Activated T-cell treated with anti-CD3 and anti-CD28 coated beads, Interleukin-2, amount 50 U/mL, for 4 hours (primary cell): ENCODE data around the gene WDTC1. TPM values are rescaled to one million over a fixed set of nuclear protein-coding genes. Genes with fewer than 3 reads are reported as not detected.

Experiments
- ATAC-seq, 2 donors: fragments of 200-7000 bp; cut with Tn5 transposase; one replicate each; pipeline ENCODE4 v1.10.0; 2021
- DNase-seq: peaks from one replicate; pipeline ENCODE4 v3.0.0-alpha.2; 2020
- H3K27me3 Mint-ChIP-seq: one replicate; pipeline ENCODE4 v1.8.0; 2021; ENCODE audit warnings: low read depth, mixed read lengths
- H3K36me3 Mint-ChIP-seq: one replicate; pipeline ENCODE4 v1.8.0; 2022; ENCODE audit warnings: mixed read lengths; ENCODE audit not compliant: insufficient read depth
- H3K4me1 Mint-ChIP-seq: one replicate; pipeline ENCODE4 v1.8.0; 2021; ENCODE audit warnings: low read depth, mixed read lengths
- H3K4me3 Mint-ChIP-seq: one replicate; pipeline ENCODE4 v1.8.0; 2021; ENCODE audit warnings: mild to moderate bottlenecking, moderate library complexity, mixed read lengths
- H3K9me3 Mint-ChIP-seq: one replicate; pipeline ENCODE4 v1.8.0; 2021; ENCODE audit warnings: mixed read lengths
- total RNA-seq, 3 donors: library from RNA; stranded (reverse); gene quantifications; one replicate each; pipeline ENCODE4 v1.2.1, GENCODE V29; 2021

The WDTC1 gene
- total RNA-seq, 3 donors from 2014 or later = 7.1 to 12.4 (median 10.5) TPM

DNA sequence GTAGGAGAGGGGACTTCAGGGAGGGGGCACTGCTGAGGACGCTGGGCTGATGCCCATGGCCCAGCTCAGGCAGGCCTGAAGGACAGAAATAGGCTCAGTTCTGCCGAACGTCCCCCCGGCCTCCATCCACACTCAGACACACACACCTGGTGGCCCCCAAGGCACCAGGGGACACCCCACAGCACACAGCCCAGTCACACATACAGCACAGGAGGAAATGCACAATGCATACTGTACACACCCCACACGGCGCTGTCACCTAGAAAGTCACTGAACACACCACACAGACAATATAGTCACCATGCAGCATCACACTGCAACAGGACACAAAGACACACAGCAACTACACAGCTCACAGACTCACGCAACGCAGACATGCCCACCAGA lies 108.0 kb downstream of the WDTC1 start:
- Mint-ChIP-seq H3K4me1 (peaks cover 70% of the 10 kb centered on the region), H3K4me3 (peak overlapping the region; percentile 81), H3K36me3 (peaks cover 8% of the 10 kb centered on the region), H3K27me3 (no peaks in the 10 kb centered on the region), H3K9me3 (no peaks in the 10 kb centered on the region)
- peak; percentile 60 to 68 for ATAC-seq
- DNase-seq = peak; percentile 30

DNA sequence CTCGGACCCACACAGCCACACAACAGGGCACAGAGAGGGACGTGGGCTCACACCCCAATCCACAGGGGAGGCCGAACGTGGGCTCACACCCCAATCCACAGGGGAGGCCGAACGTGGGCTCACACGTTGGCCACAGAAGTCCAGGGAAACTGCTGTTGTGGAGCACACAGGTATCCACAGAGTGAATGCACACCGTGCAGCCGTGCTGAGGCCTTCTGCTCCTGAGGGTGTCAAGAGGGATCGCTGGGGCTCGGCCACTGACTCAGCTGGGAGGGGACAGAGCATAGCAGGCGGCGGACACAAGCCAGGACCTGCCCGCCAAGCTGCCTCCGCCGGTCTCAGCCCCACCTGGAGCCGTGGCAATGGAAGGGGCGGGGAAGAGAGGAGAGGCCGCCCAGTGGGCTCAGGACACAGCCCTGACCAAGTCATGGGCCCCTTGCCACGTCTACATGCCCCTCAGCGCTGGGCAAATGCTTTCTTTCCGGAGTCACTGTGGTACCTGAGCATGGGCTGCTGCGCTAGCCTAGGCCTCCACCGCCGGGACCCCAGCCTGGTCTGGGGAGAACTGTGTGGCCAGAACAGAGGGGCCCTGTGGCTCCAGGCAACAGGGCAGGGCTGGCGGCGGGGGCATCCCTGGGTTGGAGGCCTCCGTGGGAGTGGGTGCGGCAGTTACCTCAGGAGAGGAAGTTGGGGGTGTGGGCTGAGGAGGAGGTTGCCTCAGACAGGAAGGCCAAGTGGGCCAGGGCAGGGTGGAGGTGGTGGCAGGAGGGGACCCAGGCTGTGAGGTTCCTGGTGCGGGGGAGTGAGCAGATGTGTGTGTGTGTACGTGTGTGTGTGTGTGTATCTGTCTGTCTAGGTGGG lies 108.6 kb downstream of the WDTC1 start:
- ATAC-seq (peak; percentile 49 to 53), DNase-seq (peak; percentile 75)
- Mint-ChIP-seq H3K4me1 (peaks cover 73% of the 10 kb centered on the region), H3K9me3 (no peaks in the 10 kb centered on the region), H3K4me3 (peak overlapping the region; percentile 81), H3K27me3 (no peaks in the 10 kb centered on the region), H3K36me3 (peaks cover 8% of the 10 kb centered on the region)

GRCh38 chr1:27343639-27344025 lies 109.2 kb downstream of the WDTC1 start:
- H3K36me3 Mint-ChIP-seq = peaks cover 8% of the 10 kb centered on the region
- H3K4me3 Mint-ChIP-seq = peak overlapping the region; percentile 81
- no peaks in the 10 kb centered on the region for H3K27me3 Mint-ChIP-seq
- DNase-seq (no peak), ATAC-seq (no peak)
- no peaks in the 10 kb centered on the region for H3K9me3 Mint-ChIP-seq
- peaks cover 73% of the 10 kb centered on the region for H3K4me1 Mint-ChIP-seq

GRCh38 chr1:27345272-27345671 lies 110.8 kb downstream of the WDTC1 start:
- Mint-ChIP-seq H3K4me1 (peaks cover 59% of the 10 kb centered on the region), H3K9me3 (no peaks in the 10 kb centered on the region), H3K4me3 (no peak overlapping the region), H3K36me3 (peaks cover 8% of the 10 kb centered on the region), H3K27me3 (no peaks in the 10 kb centered on the region)
- no peak for DNase-seq
- no peak for ATAC-seq

- Mint-ChIP-seq H3K9me3 (no peaks in the 10 kb centered on the region), H3K27me3 (no peaks in the 10 kb centered on the region), H3K36me3 (peaks cover 8% of the 10 kb centered on the region), H3K4me1 (peaks cover 49% of the 10 kb centered on the region), H3K4me3 (no peak overlapping the region)
- ATAC-seq (no peak), DNase-seq (no peak)
These were observed 111.9 kb downstream of the WDTC1 start for GRCh38 chr1:27346357-27346756.

DNA sequence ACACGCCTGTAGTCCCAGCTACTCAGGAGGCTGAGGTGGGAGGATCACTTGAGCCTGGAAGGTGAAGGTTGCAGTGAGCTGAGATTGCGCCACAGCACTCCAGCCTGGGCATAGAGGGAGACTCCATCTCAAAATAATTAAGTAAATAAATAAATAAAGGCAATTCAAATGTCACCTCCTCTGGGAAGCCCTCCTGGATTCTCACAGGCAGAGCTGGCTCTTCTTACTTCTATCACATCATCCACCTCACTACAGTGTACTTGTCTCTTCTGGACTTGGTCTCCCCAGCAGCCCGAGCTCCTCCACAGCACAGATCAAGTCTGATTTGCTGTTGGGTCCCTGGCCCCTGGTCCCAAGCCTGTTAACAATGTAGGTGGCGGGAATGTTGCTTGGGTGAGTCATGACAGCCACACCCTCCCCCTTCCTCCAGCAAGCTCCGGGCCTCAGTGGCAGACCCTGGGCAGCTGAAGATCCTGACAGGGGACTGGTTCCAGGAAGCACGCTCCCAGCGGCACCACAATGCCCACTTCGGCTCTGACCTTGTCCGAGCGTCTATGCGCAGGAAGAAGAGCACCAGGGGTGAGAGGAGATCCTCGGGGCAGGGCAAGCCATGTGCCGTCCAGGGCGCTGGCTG lies 112.7 kb downstream of the WDTC1 start:
- no peak for ATAC-seq
- Mint-ChIP-seq H3K27me3 (no peaks in the 10 kb centered on the region), H3K9me3 (no peaks in the 10 kb centered on the region), H3K4me3 (no peak overlapping the region), H3K36me3 (peaks cover 11% of the 10 kb centered on the region), H3K4me1 (peaks cover 42% of the 10 kb centered on the region)
- DNase-seq = no peak

DNA sequence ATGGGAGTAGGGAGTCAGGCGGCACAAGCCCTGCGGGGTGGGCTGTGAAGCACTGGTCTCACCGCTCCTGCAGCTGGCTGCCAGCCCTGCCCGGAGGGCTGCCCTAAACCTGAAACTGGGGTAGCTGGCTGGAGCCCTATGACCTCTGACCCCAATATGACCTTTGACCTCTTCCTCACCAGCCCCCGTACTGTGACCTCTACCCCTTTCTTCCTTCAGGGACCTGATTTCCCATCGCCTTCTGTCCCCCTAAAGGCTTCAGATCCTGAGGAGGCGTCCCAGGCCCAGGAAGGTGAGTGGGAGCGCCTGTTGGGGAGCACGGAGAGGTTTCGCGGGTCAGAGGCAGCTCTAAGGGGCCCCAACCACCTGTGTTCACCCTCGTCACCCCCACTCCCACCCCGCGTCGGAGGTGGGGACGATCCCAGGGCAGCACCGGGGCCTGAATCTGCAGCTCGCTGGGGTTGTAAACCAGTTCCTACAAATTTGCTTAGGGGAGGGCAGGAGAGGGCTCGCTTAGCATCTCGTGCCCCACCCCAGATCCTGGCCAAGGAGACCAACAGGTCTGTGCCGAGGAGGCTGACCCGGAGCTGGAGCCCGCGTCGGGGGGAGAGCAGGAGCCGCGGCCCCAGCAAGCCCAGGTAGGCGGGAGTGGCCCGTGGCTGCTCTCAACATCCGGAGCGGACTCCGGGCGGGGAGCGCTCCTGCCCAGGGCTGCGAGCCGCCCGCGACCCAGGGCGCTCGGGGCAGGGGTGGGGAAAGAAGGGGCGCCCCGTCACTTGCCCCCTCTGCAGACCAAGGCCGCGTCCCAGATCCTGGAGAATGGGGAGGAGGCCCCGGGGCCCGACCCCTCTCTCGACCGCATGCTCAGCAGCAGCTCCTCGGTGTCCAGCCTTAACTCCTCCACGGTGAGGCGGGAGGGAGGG lies 114.7 kb downstream of the WDTC1 start:
- H3K4me3 Mint-ChIP-seq = peak overlapping the region; percentile 47
- DNase-seq (no peak), ATAC-seq (peak; percentile 69 to 84)
- H3K9me3 Mint-ChIP-seq = no peaks in the 10 kb centered on the region
- peaks cover 22% of the 10 kb centered on the region for H3K4me1 Mint-ChIP-seq
- no peaks in the 10 kb centered on the region for H3K27me3 Mint-ChIP-seq
- H3K36me3 Mint-ChIP-seq = peaks cover 11% of the 10 kb centered on the region

DNA sequence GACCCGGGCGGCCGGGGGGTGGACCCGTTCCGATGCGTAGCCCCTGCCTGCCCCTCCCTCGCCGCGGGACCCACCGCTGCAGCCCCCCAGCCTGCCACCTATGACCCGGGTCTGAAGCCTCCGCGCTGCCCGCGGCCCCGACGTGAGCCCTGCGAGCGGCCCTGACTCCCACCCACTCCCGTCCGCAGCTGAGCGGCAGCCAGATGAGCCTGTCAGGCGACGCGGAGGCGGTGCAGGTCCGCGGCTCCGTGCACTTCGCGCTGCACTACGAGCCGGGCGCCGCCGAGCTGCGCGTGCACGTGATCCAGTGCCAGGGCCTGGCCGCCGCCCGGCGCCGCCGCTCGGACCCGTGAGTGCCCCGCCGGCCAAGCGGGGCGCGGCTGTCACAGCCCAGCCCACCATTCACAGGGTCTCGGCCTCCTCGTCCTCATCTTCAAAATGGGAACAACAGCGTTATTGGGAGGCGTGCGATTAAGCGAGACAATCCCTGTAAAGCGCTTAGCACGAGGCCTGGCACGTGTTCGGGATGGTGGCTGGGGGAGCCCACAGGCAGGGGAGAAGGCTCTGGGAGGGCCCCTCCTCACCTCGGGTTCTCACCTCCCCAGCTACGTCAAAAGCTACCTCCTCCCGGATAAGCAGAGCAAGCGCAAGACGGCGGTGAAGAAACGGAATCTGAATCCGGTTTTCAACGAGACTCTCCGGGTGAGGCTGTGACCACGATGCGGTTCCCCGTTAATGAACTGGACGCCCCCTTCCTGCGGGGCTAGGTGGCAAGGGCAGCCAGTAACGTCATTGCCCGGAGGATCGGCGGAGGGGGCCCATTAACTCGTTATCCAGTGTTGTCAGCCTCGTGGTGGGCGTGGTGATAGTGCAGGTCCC lies 115.6 kb downstream of the WDTC1 start:
- ATAC-seq (peak; percentile 59 to 70), DNase-seq (no peak)
- H3K36me3 Mint-ChIP-seq = peaks cover 11% of the 10 kb centered on the region
- no peak overlapping the region for H3K4me3 Mint-ChIP-seq
- no peaks in the 10 kb centered on the region for H3K27me3 Mint-ChIP-seq
- no peaks in the 10 kb centered on the region for H3K9me3 Mint-ChIP-seq
- H3K4me1 Mint-ChIP-seq = peaks cover 17% of the 10 kb centered on the region

DNA sequence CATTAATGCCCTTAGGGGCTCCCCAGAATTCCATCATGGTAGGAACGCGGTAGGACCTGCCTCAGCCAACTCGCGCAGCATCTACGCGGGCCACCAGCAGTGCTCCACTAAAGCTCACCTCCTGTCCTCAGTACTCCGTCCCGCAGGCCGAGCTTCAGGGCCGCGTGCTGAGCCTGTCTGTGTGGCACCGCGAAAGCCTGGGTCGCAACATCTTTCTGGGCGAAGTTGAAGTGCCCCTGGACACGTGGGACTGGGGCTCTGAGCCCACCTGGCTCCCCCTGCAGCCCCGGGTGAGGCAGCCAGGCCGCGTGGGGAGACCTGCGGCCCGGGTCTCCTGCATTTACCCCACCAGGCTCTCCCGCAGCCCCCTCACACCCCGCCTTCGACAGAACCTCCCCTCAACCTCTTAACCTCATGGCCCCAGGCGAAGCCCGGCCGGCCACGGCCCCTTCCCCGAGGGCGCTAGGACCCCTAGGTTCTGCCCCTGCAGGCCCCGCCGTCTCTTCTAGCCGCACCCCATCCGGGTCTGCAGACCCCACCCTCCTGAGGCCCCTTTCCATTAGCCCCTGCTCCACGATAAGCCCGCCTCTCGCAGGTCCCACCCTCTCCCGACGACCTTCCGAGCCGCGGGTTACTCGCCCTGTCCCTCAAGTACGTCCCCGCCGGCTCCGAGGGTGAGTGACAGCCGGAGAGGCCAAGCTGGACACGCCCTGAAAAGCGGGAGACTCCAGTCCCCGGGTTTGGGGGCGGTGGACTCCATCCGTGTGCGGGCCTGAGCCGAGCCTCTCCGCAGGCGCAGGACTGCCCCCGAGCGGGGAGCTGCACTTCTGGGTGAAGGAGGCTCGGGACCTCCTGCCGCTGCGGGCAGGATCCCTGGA lies 116.5 kb downstream of the WDTC1 start:
- Mint-ChIP-seq H3K4me3 (no peak overlapping the region), H3K27me3 (no peaks in the 10 kb centered on the region), H3K36me3 (peaks cover 11% of the 10 kb centered on the region), H3K4me1 (peaks cover 18% of the 10 kb centered on the region), H3K9me3 (no peaks in the 10 kb centered on the region)
- ATAC-seq = no peak
- DNase-seq = no peak

- H3K36me3 Mint-ChIP-seq = peaks cover 7% of the 10 kb centered on the region
- no peaks in the 10 kb centered on the region for H3K9me3 Mint-ChIP-seq
- DNase-seq (no peak), ATAC-seq (no peak)
- H3K4me3 Mint-ChIP-seq = no peak overlapping the region
- peaks cover 21% of the 10 kb centered on the region for H3K4me1 Mint-ChIP-seq
- no peaks in the 10 kb centered on the region for H3K27me3 Mint-ChIP-seq
These were observed 117.2 kb downstream of the WDTC1 start for GRCh38 chr1:27351541-27352107.

DNA sequence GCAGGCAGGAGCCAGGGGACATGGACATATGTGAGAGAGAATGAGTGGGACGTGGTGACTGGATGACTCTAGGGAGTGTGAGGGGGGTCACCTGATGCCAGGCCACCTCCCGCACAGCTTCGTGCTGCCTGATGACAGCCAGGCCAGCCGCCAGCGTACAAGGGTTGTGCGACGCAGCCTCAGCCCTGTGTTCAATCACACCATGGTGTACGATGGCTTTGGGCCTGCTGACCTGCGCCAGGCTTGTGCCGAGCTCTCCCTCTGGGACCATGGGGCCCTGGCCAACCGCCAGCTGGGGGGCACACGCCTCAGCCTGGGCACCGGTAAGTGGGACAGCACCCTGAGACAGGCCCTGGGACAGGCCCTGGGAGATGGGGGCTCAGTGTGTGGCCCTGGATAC lies 118.7 kb downstream of the WDTC1 start:
- Mint-ChIP-seq H3K4me3 (no peak overlapping the region), H3K27me3 (no peaks in the 10 kb centered on the region), H3K36me3 (peaks cover 4% of the 10 kb centered on the region), H3K9me3 (no peaks in the 10 kb centered on the region), H3K4me1 (peaks cover 27% of the 10 kb centered on the region)
- no peak for ATAC-seq
- DNase-seq = no peak

- H3K4me3 Mint-ChIP-seq = no peak overlapping the region
- no peaks in the 10 kb centered on the region for H3K9me3 Mint-ChIP-seq
- no peak for DNase-seq
- H3K36me3 Mint-ChIP-seq = peaks cover 4% of the 10 kb centered on the region
- no peak for ATAC-seq
- no peaks in the 10 kb centered on the region for H3K27me3 Mint-ChIP-seq
- peaks cover 27% of the 10 kb centered on the region for H3K4me1 Mint-ChIP-seq
These were observed 119.2 kb downstream of the WDTC1 start for GRCh38 chr1:27353629-27354028.
